ENCODE measurements around the gene AURKAIP1. TPM values are rescaled to one million over a fixed set of nuclear protein-coding genes. Genes with fewer than 3 reads are reported as not detected.
A peak's percentile ranks its signal among the peaks of the same experiment; 100 is the strongest.

The AURKAIP1 gene
- total and polyA plus RNA-seq, 2 of the 4 experiments (the other 2 are of a cell fraction) = 45.7 to 107 TPM

- peaks cover 8% of the 10 kb centered on the region for H3K36me3 ChIP-seq (ENCODE audit: control insufficient read depth, insufficient read depth, low read length)
- H3K14ac ChIP-seq (replicated peaks; ENCODE audit: low read depth, low read length) = peak overlapping the region; percentile 71; the same call in 1 of the 2 replicates
Observed at GRCh38 chr1:1373815-1374588, 1.0 kb downstream of the AURKAIP1 start.

More at GRCh38 chr1:1373815-1374588, 1.0 kb downstream of the AURKAIP1 start:
- Histone ChIP-seq H4K8ac (ENCODE audit: low read depth in 2 of 2, low read length in 2 of 2) (peak overlapping the region; percentile 35 to 64; a peak in 1 of 4 replicates), H3K79me1 (ENCODE audit: low read depth in 1 of 2, low read length in 2 of 2) (peaks cover 3 to 50% of the 10 kb centered on the region in 2 experiments; a peak in 3 of 4 replicates), H2AK9ac (replicated peaks; ENCODE audit: low read depth, low read length, poor library complexity) (peak overlapping the region; percentile 94), H3K9me3 (ENCODE audit: control insufficient read depth, insufficient read depth, low read length) (no peaks in the 10 kb centered on the region), H2BK5ac (ENCODE audit: low read depth, low read length, poor library complexity, severe bottlenecking) (no peak overlapping the region), H3K4me2 (ENCODE audit: low read depth, low read length) (peak overlapping the region; percentile 96), H3K4me3 (ENCODE audit: insufficient read depth, low read depth, low read length) (peak overlapping the region; percentile 59), H3K9me1 (ENCODE audit: insufficient read depth, low read length) (0 out of 2 replicates have a peak, but pooled peaks cover 5% of the 10 kb centered on the region), H4K20me1 (ENCODE audit: insufficient read depth, low read length) (peaks cover 11% of the 10 kb centered on the region; the same call in 1 of the 2 replicates), H3K27ac (ENCODE audit: insufficient read depth, low read length) (peak overlapping the region; percentile 43), H2BK120ac (ENCODE audit: low read depth, low read length) (0 out of 2 replicates have a peak overlapping the region, but pooled peaks have one; percentile 8), H3K18ac (ENCODE audit: low read depth, low read length) (no peak overlapping the region), H3K9ac (ENCODE audit: low read depth, low read length) (peak overlapping the region; percentile 47), H2AFZ (replicated peaks; ENCODE audit: low read length, poor library complexity) (peak overlapping the region; percentile 93), H3K56ac (ENCODE audit: extremely low read depth, insufficient read depth, low read length) (0 out of 2 replicates have a peak overlapping the region, but pooled peaks have one; percentile 16), H4K91ac (ENCODE audit: insufficient read depth, low read depth, low read length) (no peak overlapping the region), H3K27me3 (ENCODE audit: control insufficient read depth, insufficient read depth, low read length) (no peaks in the 10 kb centered on the region), H3K4ac (ENCODE audit: low read depth, low read length) (peak overlapping the region; percentile 43; the same call in 1 of the 2 replicates), H4K5ac (ENCODE audit: low read depth, low read length) (no peak overlapping the region), H2AK5ac (ENCODE audit: low read depth, low read length) (peak overlapping the region; percentile 72), H2BK15ac (ENCODE audit: low read depth, low read length) (no peak overlapping the region), H2BK20ac (ENCODE audit: low read depth, low read length) (no peak overlapping the region), H3K23ac (ENCODE audit: low read depth, low read length) (0 out of 2 replicates have a peak overlapping the region, but pooled peaks have one; percentile 59), H3K4me1 (ENCODE audit: control insufficient read depth, insufficient read depth, low read length) (peaks cover 12% of the 10 kb centered on the region)
- in situ Hi-C loops (cut with MboI; ENCODE audit: low sequenced_read_pairs) (no loop called here), dilution Hi-C loops (cut with HindIII; ENCODE audit: low sequenced_read_pairs, unreplicated experiment) (no loop called here), intact Hi-C loops (cut with micrococcal nuclease) (loop anchor here (2.0 kb wide), 1 partner anchor 15 kb away; the partner anchor contains the start of gene MXRA8)
- 81% methylated on average over 23 of the region's 52 CpGs; no CpG with 5 or more reads in 1 of the 2 experiments for WGBS, 2 experiments (ENCODE audit: extremely low coverage in 2 of 2, insufficient read length in 1 of 2)
- CTCF ChIA-PET = no interaction called here
- DNase-seq (no peak), ATAC-seq (ENCODE audit: low read depth) (no peak)
- POLR2A ChIA-PET (ENCODE audit: unreplicated experiment) = no interaction called here
- TF ChIP-seq MAFK (IDR thresholded peaks at IDR 0.05; ENCODE audit: low read depth, low read length) (no peak), MAZ (IDR thresholded peaks at IDR 0.05; ENCODE audit: borderline replicate concordance, low read depth, low read length) (no peak), CHD1 (IDR thresholded peaks at IDR 0.05; ENCODE audit: low read depth, low read length) (no peak), CEBPB (IDR thresholded peaks at IDR 0.05; ENCODE audit: low read depth, low read length) (no peak), FOS (IDR thresholded peaks at IDR 0.05; ENCODE audit: low read depth, low read length) (no peak), USF2 (IDR thresholded peaks at IDR 0.05; ENCODE audit: low read depth, low read length) (no peak), RAD21 (IDR thresholded peaks at IDR 0.05; ENCODE audit: low read length) (no peak), POLR2A (IDR thresholded peaks at IDR 0.05; ENCODE audit: low read depth, low read length) (no peak)
- TSS peak; percentile 91 for BruUV-seq (replicated peaks)
